GM19240 (cell line): Measurements from ENCODE around the gene NRXN2.

Experiments
- DNase-seq: peaks from one replicate; pipeline ENCODE4 v3.0.0; 2011; ENCODE audit warnings: low spot score; ENCODE audit not compliant: insufficient read length

Gene NRXN2

DNA sequence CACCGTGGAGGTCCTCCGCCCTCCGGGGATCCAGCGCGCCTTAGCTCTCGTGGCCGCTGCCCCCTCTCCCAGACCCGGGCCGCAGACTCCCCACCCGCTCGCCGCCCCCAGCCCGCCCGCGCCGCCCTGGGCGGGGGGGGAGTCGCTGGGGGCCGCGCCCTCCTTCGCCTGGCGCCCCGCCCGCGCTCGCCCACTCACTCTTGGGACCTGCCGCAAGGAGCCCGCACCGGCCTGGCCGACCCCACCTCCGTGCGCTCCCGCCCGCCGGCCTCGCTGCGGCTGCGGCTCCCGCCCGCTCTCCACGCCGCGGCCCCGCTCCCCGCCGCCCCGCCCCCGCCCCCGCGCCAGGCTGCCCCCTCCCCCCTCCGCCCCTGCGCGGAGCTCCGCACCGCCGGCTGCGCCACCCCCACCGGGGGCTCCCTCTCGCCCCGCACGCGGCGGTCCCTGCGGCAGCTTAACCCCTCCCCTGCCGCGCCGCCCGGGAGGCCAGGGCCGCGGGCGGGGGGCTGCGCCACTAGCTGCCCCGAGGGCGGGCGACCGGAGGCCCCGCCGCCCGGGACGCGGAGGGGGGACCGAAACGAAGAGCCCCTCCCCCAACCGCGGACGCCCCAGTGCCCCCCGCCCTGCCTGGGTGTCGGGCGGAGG is 21.7 kb upstream of the NRXN2 start:
- DNase-seq, result no peak

DNA sequence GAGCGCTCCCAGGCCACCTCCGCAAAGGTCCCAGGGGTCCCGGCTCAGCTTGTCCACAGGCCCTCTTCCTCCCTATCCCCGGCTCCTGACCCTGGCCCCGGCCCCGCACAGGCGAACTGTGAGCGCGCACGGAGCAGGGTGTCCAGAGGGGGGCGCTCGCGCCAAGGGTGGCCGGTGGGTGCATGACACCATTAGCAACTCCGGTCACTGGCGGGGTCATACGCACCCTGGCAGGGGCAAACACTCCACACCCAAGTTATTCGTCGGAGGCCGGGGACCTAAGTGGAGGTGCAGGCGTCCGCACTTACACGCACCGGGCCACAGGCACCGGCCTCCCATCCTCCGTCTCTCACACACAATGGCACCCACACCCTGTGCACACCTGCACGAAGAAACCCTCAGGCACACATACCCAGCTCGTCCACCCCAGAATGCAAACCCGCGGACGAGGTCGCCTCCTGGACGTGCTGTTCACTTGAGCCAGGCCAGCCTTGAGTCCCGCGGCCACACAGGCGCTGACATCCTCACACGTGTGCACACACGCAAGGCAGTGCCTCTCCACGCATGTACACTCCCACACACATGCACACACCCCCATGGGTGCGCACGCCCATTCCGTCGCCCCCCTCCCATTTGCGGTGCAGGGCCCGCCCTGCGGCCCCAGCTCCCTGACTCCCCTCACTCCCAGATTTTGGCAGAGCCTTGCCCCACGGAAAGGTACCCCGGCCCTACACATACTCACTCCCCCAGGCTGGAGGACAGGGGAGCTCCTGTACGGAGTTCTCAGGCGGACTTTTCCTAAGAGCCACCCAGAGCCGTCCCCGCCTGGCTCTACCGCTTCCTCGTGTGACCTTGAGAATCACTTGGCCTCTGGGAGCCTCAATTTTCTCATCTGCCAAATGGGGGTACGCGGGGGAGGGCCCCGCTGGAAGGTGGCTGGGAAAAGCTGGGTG is 20.9 kb upstream of the NRXN2 start, which contains the start of gene RASGRP2:
RASGRP2 (minus strand) TSS at position 552 of the 953 bp plus-strand sequence. CDS start 1,276 bp downstream, outside the sequence.
- no peak for DNase-seq

DNA sequence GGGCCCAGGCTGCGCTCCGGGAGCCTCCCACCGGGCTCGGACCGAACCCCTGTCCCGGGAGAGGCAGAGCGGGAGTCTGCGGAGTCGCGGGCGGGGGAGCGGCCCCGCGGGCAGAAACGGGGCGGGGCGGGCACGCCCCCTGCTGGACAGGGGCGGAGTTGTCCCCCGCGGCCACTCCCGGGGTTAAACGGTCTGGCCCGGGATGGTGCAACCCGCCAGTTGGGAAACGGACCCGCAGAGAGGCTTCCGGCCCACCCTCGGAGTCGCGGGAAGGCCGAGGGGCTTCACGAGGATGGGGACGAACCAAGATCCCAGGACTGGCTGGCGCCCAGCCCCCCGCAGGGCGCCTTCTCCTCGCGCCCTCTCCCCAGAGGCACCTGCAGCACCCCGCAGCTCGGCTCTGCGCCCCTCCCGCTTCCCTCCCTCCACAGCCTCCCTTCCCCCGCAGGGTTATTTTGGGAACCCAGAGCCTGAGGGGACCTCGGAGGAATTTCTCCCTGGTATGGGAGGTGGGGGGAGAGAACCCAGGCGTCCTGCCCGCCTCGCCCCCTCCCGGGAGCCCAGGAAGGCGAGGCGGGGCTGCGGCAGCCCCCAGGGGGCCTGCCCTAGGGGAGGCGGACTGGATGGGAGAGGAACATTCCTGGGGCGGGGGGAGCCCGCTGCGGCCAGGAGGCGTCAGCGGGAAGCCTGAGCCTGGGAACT is 20.0 kb upstream of the NRXN2 start:
- DNase-seq, result peak; percentile 84

DNA sequence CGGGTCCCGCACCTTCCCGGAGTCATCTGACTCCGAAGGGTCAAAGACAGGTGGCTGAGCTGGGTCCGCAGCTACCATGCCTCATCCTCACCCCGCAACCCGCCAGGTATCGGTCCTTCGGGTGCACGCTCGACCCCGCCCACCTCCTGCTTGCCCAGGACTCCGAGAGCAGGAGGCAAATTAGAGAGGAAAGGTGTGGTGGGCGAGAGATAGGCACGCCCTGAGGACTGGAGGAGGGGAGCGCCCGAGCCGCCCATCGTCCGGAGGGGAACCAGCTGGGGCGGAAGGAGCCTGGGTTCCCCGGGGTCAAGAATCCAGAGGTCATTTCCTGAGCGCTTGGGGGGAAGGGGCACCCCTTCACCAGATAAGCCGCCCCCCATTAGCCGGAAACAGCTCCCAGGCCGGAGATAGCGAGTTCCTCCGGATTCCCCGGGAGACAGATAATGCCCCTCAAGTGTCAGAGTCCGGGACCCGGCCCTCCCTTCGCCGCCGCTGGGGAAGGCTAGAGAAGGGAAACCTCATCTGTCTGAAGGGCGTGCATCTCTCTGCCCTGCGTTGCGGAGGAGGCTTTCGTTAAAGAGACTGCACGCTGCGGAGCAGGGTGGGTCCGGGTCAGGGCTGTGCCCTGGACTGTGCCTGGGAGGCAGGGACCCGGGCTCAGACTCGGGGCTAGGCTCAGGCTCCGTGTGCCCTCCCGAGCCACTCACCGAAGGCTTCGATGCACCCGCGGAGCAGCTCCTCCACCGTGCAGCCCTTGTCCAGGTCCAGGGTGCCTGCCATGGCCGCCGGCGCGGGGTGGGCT is 19.3 kb upstream of the NRXN2 start:
- DNase-seq, result no peak

DNA sequence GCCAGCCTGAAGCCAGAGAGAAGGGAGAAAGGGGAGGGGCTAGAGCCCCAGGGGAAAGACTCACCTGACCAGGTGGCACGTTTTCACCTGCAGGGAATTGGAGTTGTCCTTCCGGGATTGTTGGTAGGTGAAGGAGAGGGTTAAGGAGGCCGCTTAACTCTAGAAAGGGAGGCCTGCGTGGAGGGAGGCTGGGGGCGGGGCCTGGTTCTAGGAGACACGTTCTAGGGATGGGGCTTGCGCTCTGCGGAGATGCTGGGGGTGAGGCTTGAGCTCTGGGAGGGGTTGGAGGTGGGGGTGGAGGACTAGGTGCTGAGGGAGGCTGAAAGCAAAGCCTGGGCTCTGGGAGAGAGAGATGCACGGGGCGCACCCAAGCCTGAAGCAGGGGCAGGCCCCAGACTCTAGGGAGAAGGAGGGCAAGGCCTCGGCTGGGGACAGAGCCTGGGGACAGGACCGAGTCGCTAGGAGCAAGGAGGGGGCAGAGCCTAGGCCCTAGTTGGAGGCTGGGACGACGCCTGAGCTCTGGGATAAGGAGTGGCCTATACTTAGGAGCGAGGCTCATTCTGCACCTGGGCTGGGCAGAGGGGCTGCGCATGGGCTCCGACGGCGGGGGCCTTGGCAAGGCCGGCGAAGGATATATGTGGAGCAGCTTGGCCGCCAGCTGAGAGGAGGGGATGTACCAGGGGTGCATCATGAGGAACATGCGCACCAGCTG is 18.5 kb upstream of the NRXN2 start:
- DNase-seq, result no peak

DNA sequence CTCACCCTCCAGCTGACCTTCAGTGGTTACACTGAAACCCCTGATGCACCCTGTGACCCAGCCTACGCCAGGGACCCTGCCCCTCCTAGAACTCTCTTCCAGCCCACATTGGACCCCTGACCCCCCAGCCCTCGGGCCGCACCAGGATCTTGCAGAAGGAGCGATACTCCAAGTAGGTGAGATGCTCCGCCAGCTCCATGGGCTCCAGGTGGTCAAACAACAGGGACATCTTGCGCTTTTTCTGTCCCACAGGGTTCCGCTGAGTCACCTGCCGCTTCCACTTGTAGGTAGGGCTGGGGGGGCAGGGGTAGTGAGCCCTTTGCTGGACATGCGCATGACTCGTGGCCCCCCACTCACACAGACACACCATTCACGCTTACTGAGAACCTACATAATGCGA is 16.9 kb upstream of the NRXN2 start:
- DNase-seq, result no peak

DNA sequence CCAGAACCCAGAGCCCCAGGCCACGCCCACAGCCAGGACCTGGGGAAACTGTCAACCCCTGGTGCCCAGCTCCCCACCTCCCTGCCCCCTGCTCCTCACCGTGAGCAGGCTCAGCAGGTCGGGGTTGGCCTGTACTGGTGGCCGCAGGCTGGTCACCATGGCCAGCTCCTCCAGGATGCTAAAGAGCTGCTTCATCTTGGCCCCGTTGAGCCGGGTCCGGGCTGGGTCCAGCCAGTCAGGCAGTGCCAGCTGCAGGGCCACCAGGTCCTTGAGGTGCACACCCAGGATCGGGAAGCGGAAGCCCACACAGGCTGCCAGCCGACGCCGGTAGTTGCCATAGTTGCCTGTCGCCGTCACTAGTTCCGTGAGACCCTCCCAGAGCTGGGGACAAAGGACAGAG is 13.7 kb upstream of the NRXN2 start:
- DNase-seq, result no peak

DNA sequence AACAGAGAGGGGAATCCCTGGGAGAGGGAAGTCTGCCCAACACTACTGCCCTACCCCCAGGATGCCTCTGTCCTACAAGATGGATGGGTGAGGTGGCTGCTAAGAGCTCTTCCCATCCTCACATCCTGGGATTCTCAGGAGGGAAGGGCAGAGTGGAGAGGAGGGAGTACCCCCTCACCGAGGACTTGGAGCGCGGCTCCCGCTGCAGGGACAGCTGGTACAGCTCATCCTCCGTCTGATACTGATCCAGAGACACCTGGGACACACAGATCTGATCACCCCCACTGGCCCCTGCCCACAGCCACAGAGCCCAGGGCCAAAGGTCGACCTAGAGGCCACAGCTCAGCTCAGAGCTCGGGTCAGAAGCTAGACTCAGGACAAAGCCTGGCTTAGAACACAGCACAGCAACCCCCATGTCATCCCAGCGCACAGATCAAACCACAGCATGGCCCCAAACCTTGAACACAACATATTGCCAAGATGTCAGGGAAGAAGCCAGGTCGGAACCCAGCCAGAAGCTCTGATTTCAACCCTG is 12.8 kb upstream of the NRXN2 start:
- DNase-seq, result no peak

DNA sequence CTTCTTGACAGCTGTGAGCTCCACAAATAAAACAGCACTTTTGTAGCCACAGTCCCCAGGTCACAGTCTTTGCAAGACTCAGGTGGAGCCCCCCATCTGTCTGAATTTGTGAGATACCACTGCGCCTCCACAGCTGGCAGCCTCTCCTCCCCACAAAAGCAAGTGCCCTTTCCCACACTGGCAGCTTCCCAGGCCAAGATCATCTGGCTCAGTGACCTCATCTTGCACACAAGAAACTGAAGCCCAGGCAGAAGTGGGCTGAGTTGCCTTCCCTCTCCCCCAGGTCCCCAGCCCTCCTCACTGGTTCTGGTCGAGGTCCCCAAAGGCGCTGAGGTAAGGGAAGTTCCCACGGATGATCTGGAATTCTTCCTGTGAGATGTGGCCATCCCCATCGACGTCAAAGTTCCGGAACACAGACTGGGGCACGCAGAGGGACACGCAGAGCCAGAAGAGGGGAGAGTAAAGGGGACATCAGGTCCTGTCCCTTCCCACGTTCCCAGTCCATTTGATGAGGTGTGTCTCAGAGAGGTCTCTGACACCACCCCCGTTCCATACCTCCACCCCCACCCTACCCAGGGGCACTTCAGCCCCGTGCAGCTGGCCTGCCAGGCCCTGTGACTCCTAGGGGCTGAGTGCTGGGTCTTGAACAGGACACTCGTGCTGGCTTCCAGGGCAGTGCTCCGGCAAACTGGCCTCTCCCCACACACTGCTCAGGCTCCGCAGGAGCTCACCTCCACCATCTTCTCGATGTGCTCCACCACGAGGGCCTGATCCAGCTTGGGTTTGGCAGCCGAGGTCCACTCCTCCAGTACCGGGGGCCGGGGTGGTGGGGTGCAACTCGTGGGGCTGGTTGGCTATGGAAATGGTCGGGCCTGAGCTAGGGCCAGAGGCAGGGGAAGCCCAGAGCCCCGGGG is 12.1 kb upstream of the NRXN2 start:
- DNase-seq, result no peak

DNA sequence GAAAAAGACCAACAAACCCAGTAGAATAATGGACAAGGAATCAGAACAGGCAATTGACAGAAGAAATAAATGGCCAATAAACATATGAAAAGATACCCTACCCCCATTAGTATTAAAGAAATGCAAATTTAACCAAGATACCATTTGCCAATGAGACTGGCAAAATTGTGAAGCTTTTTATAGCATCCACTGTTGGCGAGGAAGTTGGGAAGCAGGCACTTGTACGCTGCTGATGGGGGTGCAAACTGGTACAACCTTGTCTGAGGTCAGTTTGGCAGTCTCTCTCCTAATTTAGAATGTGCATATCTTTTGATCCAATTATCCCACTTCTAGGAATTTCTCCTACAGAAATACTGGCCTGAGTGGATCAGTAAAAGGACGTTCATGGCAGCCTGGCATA is 8.6 kb upstream of the NRXN2 start:
- DNase-seq, result no peak

DNA sequence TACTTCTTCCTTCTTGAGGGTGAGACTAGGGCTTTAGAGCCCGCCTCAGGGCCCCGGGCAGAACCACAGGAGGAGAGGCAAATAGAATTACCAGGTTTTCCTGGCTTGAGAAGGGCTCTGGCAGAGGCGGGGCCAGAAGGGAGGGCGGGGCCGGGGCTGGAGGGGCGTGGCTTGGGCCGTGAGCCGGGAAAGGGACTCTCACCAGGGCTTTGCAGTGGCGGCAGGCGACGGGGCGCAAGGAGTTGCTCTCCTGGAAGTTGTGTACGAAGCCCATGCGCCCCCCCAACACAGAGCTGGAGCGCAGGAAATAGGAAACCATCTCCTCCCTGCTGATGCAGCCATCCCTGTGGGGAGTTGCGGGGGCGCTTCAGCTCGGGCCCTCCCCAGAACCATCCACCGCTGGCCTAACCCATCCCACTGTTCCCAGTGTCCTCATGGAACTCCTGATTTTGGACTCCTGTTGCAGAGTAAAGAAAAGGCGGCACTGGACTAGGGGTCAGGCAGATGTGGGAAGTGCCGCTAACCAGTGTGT is 6.9 kb upstream of the NRXN2 start:
- DNase-seq, result no peak

DNA sequence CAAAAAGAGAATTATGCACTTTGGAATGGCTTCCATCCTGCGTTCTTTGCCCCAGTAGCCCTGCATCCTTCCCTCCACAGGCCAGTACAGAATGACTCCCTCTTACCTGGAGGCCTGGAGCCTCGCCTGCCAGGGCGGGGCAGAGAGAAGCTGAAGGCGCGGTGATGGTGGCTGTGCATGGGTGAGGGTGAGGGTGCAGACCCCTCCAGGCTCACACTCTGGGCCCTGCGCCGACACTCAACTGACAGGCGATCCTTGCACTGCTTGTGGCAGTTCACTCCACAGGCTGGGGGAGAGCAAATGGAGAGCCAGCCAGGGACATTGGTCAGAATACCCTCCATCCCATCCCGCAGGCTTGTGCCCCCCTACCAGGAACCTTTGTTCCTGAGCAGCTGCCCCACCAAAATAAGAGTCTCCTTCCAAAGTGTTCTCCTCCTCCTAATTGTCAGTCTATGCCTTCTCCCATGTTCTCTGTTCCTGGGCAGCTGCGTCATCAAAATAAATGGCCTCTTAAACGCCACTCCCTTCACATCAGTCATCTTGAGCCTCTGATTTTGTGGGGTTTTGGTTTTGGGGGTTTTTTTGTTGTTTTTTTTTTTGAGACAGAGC is 5.9 kb upstream of the NRXN2 start:
- no peak for DNase-seq

DNA sequence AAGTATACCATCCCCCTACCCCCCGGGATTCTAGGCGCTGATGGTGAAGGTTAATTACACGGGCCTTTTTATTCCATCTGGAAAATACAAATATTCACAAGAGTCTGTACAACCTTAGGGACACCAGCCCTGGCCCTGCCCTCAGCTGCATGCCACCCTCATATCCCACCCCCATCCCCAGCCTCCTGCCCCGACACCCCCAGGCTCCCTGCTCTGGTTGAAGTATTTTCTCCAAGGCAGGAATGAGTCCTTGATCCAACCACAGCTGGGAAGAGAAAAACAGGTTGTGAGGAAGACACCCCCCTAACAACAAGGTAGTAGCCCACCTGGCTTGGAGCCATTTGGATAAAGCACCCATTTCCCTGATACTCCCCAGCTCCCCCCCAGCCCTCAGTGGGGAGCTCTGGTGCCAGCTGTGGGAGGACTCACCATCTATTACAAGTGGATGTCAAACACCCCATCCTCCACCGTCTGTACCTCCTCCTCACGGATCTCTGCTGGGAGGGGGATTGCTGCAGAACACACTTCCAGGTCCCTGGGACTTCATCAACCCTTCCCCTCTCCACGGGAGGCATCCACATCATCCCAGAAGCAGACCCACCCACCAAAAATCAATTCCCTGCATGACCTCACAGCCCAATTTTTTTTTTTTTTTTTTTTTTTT is 4.0 kb upstream of the NRXN2 start:
- DNase-seq, result no peak

DNA sequence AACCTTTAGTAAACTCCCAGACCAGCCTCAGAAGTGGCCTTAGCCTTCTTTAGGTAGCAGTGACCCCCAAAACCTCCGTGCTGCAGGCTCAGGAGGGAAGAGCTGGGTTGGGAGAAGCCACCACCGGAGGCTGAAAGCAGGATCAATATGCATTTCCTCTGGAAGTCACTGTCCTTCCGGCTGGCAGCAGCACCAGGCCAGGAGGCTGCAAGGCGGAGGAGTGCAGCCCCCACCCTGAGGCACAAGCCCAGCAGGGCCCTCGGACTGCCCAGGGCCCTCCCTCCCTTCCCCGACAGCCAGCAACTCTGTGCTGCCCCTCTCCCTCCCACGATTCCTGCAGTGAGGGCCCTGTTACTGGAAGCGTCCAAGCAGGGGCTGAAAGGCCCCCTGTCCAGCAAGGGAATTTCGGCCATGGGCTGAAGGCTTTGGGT is 3.2 kb upstream of the NRXN2 start:
- DNase-seq, result no peak

DNA sequence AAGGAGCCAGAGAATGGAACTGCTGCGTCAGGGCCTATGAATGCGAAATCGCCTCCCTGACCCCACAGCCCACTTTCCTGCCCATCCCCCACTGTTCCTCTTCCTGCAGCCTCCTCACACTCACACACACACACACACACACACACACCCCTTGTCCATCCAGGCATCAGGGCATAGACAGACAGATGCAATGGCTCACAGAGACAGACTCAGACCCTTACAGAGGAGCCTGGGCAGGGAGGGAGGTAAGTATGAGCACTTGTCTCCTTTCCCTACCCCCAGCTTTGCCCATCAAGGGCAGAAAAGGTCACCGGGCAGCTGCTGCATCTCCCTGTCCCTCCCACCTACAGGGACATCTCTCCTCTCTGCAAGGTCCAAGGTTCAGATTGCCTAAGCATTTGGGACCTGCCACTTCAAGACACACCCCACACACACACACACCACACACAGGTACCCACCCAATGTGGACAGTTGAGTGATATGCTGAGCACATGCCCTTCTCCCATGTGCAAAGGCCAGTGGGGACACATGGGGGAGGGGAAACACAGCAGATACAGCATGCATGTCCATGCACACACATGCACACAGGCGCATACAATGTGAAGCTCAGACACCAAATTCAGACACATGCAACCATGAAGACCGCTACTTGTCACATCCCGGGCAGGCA is 2.0 kb upstream of the NRXN2 start:
- DNase-seq, result no peak

DNA sequence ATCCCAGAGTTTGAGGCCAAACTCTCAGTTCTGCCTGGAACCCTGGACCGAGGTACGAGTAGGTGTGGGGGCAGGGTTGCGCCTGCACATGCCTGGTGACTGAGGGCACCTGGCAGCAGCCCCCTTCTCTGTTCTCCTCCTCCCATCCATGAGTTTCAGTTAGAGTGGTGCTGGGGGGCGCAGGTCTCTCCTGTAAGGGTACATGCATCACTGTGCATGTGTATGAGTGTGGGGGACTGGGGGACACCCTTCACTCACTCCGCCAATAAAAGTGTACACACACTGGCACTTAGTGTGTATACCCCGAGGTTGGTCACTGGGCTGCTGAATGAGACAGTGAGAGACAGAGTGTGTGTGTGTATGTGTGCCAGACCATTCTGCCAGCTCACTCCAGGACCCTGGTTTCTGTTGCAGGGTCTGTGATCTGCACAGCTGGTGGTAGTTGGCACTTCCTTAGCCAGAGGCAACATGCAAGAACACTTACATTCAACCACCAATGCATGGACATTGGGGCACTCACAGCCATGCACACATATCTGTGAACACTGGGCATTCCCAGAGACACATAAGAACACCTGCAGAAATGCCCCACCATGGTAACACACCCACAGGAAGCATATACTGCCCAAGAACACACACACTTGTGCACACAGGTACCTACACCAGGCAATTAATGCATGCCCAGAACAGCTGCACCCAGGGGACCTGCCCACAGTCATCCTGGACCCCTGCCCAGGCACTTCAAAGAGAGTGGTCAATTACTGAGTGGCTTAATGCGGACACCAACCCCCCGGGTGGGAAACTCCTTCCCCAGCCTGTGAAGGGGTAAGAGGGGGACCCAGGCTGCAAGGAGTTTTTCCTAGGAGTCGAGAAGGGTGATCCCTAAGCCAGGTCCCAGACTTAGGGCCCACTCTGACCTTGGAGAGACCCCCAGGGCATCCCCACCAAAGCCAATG is 1.2 kb upstream of the NRXN2 start:
- no peak for DNase-seq
